WI38 (cell line): ENCODE data around the gene ECHDC3.

Experiments
- H3K4me3 ChIP-seq: 2 replicates; pipeline ENCODE4 v1.5.1; 2011; ENCODE audit warnings: low read depth, mild to moderate bottlenecking, control low read depth, low read length
- CTCF ChIP-seq: IDR thresholded peaks from 2 replicates; pipeline ENCODE4 v1.5.1; 2012; ENCODE audit warnings: low read depth, mild to moderate bottlenecking, control low read depth, low read length

The ECHDC3 gene

GRCh38 chr10:11810313-11810766 is 68.2 kb downstream of the ECHDC3 start:
- no peak overlapping the region for H3K4me3 ChIP-seq
- no peak for TF ChIP-seq CTCF

GRCh38 chr10:11810973-11811372 is 68.8 kb downstream of the ECHDC3 start:
- no peak for TF ChIP-seq CTCF
- no peak overlapping the region for H3K4me3 ChIP-seq

GRCh38 chr10:11813177-11813576 is 71.0 kb downstream of the ECHDC3 start:
- no peak for TF ChIP-seq CTCF

More at GRCh38 chr10:11813177-11813576, 71.0 kb downstream of the ECHDC3 start:
- no peak overlapping the region for H3K4me3 ChIP-seq
